LoVo (cell line): ENCODE measurements around the gene POU2AF1.
A peak's percentile ranks its signal among the peaks of the same experiment; 100 is the strongest.

Experiments
- DNase-seq: peaks from one replicate; pipeline ENCODE4 v3.0.0-alpha.2; 2016; ENCODE audit warnings: low spot score

The POU2AF1 gene

GRCh38 chr11:111378861-111379601 is at the start of gene POU2AF1:
POU2AF1 (minus strand) TSS chr11:111379275; CDS start chr11:111379177, 98 bp downstream.
- DNase-seq, result no peak

- no peak for DNase-seq
Observed at GRCh38 chr11:111428113-111428876, 49.2 kb upstream of the POU2AF1 start.

- DNase-seq, result peak; percentile 63
Observed at GRCh38 chr11:111427471-111427912, 48.4 kb upstream of the POU2AF1 start.

- DNase-seq, result peak; percentile 32
Observed at GRCh38 chr11:111426617-111427016, 47.5 kb upstream of the POU2AF1 start.

GRCh38 chr11:111423250-111423615 is 44.2 kb upstream of the POU2AF1 start:
- DNase-seq, result no peak

- DNase-seq, result peak; percentile 30
Observed at GRCh38 chr11:111422494-111423249, 43.6 kb upstream of the POU2AF1 start.

GRCh38 chr11:111421251-111421650 is 42.2 kb upstream of the POU2AF1 start:
- DNase-seq, result no peak

- DNase-seq, result no peak
Observed at GRCh38 chr11:111419641-111420327, 40.7 kb upstream of the POU2AF1 start.

- no peak for DNase-seq
Observed at GRCh38 chr11:111419181-111419580, 40.1 kb upstream of the POU2AF1 start.

GRCh38 chr11:111418436-111418787 is 39.3 kb upstream of the POU2AF1 start:
- no peak for DNase-seq

GRCh38 chr11:111417766-111418435 is 38.8 kb upstream of the POU2AF1 start:
- no peak for DNase-seq

GRCh38 chr11:111417011-111417765 is 38.1 kb upstream of the POU2AF1 start:
- DNase-seq, result no peak

GRCh38 chr11:111416231-111416960 is 37.3 kb upstream of the POU2AF1 start:
- no peak for DNase-seq

- DNase-seq, result no peak
Observed at GRCh38 chr11:111414936-111415335, 35.9 kb upstream of the POU2AF1 start.

GRCh38 chr11:111414267-111414931 is 35.3 kb upstream of the POU2AF1 start:
- no peak for DNase-seq

GRCh38 chr11:111413849-111414248 is 34.8 kb upstream of the POU2AF1 start:
- DNase-seq, result no peak

GRCh38 chr11:111412293-111412692 is 33.2 kb upstream of the POU2AF1 start:
- no peak for DNase-seq

GRCh38 chr11:111411456-111411855 is 32.4 kb upstream of the POU2AF1 start:
- no peak for DNase-seq

GRCh38 chr11:111410951-111411350 is 31.9 kb upstream of the POU2AF1 start:
- DNase-seq, result no peak

- DNase-seq, result no peak
Observed at GRCh38 chr11:111409915-111410314, 30.8 kb upstream of the POU2AF1 start.
